Fibroblast of lung (primary cell): ENCODE data around the gene TSC22D2. TPM values are rescaled to one million over a fixed set of nuclear protein-coding genes. Genes with fewer than 3 reads are reported as not detected.
A peak's percentile ranks its signal among the peaks of the same experiment; 100 is the strongest.

Experiments
- DNase-seq, 2 donors: peaks; one replicate each; pipeline versions ENCODE4 v3.0.0 to v3.0.0-alpha.2; 2010; ENCODE audit warnings: low read depth in 2 of 2
- H2AFZ ChIP-seq: 2 replicates; pipeline ENCODE4 v1.5.1; 2012; ENCODE audit warnings: low read length, control low read depth, inconsistent platforms
- H3K27ac ChIP-seq: 2 replicates; pipeline ENCODE4 v1.5.1; 2011; ENCODE audit warnings: low read length, control low read depth; ENCODE audit not compliant: insufficient read depth
- H3K27me3 ChIP-seq: 2 replicates; pipeline ENCODE4 v1.5.1; 2011; ENCODE audit warnings: mild to moderate bottlenecking, low read length; ENCODE audit not compliant: control insufficient read depth, insufficient read depth
- H3K36me3 ChIP-seq: 2 replicates; pipeline ENCODE4 v1.5.1; 2011; ENCODE audit warnings: low read length; ENCODE audit not compliant: control insufficient read depth, insufficient read depth
- H3K4me1 ChIP-seq: 2 replicates; pipeline ENCODE4 v1.5.1; 2011; ENCODE audit warnings: low read length; ENCODE audit not compliant: control insufficient read depth, insufficient read depth; ENCODE audit errors: extremely low read depth
- H3K4me2 ChIP-seq: 2 replicates; pipeline ENCODE4 v1.5.1; 2011; ENCODE audit warnings: low read length, control low read depth; ENCODE audit not compliant: insufficient read depth; ENCODE audit errors: extremely low read depth
- H3K4me3 ChIP-seq, 4 experiments: fragments of 200-600 bp in 1 of 4; sonication (generic) in 1 of 4; replicated peaks in 1 of 4; 2 replicates each; pipeline ENCODE4 v1.5.1; 2011 to 2016; ENCODE audit warnings: low read length in 4 of 4, low read depth in 3 of 4, mild to moderate bottlenecking in 3 of 4, control low read depth in 2 of 4, inconsistent platforms in 1 of 4, mixed read lengths in 1 of 4; ENCODE audit not compliant: insufficient read depth in 1 of 4; ENCODE audit errors: control extremely low read depth in 1 of 4
- H3K79me2 ChIP-seq: 2 replicates; pipeline ENCODE4 v1.5.1; 2012; ENCODE audit warnings: mild to moderate bottlenecking, low read length, inconsistent platforms; ENCODE audit not compliant: control insufficient read depth, insufficient read depth
- H3K9ac ChIP-seq: 2 replicates; pipeline ENCODE4 v1.5.1; 2011; ENCODE audit warnings: mild to moderate bottlenecking, low read length, control low read depth; ENCODE audit not compliant: insufficient read depth
- H3K9me3 ChIP-seq: 2 replicates; pipeline ENCODE4 v1.5.1; 2012; ENCODE audit warnings: low read depth, low read length; ENCODE audit not compliant: control insufficient read depth, insufficient read depth
- H4K20me1 ChIP-seq: 2 replicates; pipeline ENCODE4 v1.5.1; 2011; ENCODE audit warnings: low read length; ENCODE audit not compliant: control insufficient read depth, insufficient read depth; ENCODE audit errors: extremely low read depth
- EZH2 ChIP-seq: IDR thresholded peaks from 2 replicates; pipeline ENCODE4 v1.5.1; 2012; ENCODE audit warnings: low read length, control low read depth, mild to moderate bottlenecking; ENCODE audit errors: missing control alignments
- polyA plus RNA-seq, 2 donors: library from polyadenylated mRNA; depleted of rRNA in 1 of 2; stranded (reverse) in 1 of 2; unstranded in 1 of 2; fragments of >200 nt; gene quantifications; 2 replicates each; pipeline ENCODE4 v1.2.1, GENCODE V29; 2011 to 2012; ENCODE audit warnings: missing spikeins in 1 of 2
- total RNA-seq: library from RNA; depleted of rRNA; stranded (reverse); fragments of >200 nt; gene quantifications from 2 replicates; pipeline ENCODE4 v1.2.1, GENCODE V29; 2014
- TF ChIP-seq, protein P1 (sequence below), 2 donors: IDR thresholded peaks in 1 of 2; conservative IDR thresholded peaks in 1 of 2; 1 replicate in 1 of 2; 2 replicates in 1 of 2; pipeline ENCODE4 v1.5.1; 2011 to 2012; ENCODE audit warnings: low read length in 2 of 2, control low read depth in 1 of 2, inconsistent platforms in 1 of 2, low read depth in 1 of 2, mild to moderate bottlenecking in 1 of 2

The TSC22D2 gene
- total and polyA plus RNA-seq, 2 donors (not counting 1 experiment from before 2014, with no cell fraction given): 23.6 to 29.3 TPM

DNA sequence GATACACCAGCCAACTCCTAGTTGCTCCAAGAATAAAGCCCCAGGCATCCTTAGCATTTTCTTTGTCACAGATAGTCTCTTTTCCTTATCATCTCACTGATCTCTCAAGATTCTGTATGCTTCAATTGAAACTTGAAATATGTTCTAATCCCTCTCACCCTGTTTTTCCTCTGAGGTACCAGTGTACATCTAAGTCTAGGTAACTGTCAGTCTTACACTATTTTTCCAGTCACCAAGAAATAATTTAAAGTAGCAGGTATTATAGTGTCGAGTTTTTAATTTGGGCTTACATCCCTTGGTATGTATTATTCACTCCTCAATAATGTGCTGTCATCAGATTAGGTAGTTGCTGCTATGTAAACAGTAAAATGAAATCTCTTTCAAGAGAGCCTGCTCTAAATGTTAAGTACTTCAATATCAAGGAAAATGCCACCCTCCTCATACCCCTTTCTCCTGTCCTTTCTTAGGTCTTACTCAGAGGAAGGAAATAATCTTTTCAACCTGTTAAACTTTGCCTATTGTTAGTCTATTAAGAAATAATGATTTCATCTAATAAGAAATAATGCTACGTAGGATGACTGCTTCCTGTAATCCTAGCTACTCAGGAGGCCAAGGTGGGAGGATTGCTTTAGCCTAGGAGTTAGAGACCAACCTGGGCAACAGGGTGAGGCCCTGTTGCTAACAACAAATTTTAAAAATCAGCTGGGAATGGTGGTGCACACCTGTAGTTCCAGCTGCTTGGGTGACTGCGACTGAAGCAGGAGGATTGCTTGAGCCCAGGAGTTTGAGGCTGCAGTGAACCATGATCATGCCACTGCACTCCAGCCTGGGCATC lies 39.8 kb downstream of the TSC22D2 start:
- TF ChIP-seq, protein P1, sequence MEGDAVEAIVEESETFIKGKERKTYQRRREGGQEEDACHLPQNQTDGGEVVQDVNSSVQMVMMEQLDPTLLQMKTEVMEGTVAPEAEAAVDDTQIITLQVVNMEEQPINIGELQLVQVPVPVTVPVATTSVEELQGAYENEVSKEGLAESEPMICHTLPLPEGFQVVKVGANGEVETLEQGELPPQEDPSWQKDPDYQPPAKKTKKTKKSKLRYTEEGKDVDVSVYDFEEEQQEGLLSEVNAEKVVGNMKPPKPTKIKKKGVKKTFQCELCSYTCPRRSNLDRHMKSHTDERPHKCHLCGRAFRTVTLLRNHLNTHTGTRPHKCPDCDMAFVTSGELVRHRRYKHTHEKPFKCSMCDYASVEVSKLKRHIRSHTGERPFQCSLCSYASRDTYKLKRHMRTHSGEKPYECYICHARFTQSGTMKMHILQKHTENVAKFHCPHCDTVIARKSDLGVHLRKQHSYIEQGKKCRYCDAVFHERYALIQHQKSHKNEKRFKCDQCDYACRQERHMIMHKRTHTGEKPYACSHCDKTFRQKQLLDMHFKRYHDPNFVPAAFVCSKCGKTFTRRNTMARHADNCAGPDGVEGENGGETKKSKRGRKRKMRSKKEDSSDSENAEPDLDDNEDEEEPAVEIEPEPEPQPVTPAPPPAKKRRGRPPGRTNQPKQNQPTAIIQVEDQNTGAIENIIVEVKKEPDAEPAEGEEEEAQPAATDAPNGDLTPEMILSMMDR (conservative IDR thresholded peaks at IDR 0.05 in 1 of 2, IDR thresholded peaks at IDR 0.05 in 1 of 2; ENCODE audit: low read depth in 1 of 2, low read length in 2 of 2): no peak
- no peak for TF ChIP-seq EZH2
- Histone ChIP-seq H2AFZ (no peak overlapping the region), H3K27ac (peak overlapping the region; percentile 0), H3K79me2 (peaks cover 87% of the 10 kb centered on the region), H4K20me1 (peaks cover 6% of the 10 kb centered on the region), H3K4me1 (peaks cover 14% of the 10 kb centered on the region), H3K9ac (no peak overlapping the region), H3K4me3 (no peak overlapping the region), H3K4me2 (peak overlapping the region; percentile 28), H3K36me3 (no peaks in the 10 kb centered on the region), H3K9me3 (no peaks in the 10 kb centered on the region), H3K27me3 (no peaks in the 10 kb centered on the region)
- DNase-seq: peak in 1 of 2 donors; percentile 75

DNA sequence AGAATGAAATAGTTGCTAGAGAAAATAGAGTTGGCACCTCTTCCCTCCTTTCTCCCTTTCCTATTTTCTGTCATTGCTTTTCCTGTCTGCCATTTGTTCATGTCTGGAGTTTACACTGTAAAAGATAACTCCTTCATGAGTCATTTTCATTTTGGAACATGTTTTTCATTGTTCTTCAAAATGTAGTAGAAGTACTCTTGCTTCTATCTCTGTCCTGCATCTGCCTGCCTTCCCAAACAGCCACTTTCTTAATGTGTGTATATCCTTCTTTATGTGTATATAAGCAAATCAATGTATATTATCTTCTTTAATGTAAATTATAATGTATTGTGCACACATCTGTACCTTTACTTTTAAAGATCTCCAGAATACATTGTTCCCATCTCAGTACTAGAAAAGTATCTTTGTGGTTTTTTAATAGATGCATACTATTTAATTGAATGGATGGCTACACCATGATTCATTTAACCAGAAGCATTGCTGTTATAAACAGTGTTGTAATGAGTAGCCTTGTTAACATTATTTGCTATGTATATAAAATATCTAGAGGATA lies 41.1 kb downstream of the TSC22D2 start:
- H4K20me1 ChIP-seq: peaks cover 3% of the 10 kb centered on the region
- H3K4me3 ChIP-seq: peak overlapping the region in 1 of 4 experiments; percentile 11
- H2AFZ ChIP-seq: no peak overlapping the region
- H3K79me2 ChIP-seq: peaks cover 89% of the 10 kb centered on the region
- H3K27me3 ChIP-seq: no peaks in the 10 kb centered on the region
- TF ChIP-seq EZH2: no peak
- TF ChIP-seq, protein P1 (conservative IDR thresholded peaks at IDR 0.05 in 1 of 2, IDR thresholded peaks at IDR 0.05 in 1 of 2; ENCODE audit: low read depth in 1 of 2, low read length in 2 of 2): no peak
- H3K4me1 ChIP-seq: peaks cover 14% of the 10 kb centered on the region
- H3K36me3 ChIP-seq: no peaks in the 10 kb centered on the region
- H3K27ac ChIP-seq: peak overlapping the region; percentile 36
- DNase-seq: peak; percentile 74 to 91
- no peaks in the 10 kb centered on the region for H3K9me3 ChIP-seq
- H3K4me2 ChIP-seq: peak overlapping the region; percentile 69
- no peak overlapping the region for H3K9ac ChIP-seq

DNA sequence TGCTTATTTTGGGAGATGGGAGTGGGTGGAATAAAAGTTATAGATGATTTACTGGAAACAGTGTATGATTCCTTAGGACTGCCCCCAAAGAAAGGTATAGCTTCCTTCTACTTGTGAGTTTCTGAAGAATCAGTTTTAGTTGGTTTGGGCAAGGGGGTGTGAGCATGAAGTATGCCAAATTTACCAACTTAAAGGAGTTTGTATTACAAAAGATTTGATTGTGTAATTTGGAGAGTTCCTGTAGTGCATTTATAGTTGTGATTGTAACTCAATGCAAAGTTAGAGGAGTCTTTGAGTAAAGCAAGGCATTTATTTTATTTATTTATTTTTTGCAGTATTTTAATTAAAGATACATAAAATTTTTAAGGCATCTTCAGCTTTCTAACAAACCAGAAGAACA lies 42.8 kb downstream of the TSC22D2 start:
- no peak for TF ChIP-seq EZH2
- TF ChIP-seq, protein P1 (conservative IDR thresholded peaks at IDR 0.05 in 1 of 2, IDR thresholded peaks at IDR 0.05 in 1 of 2; ENCODE audit: low read depth in 1 of 2, low read length in 2 of 2): no peak
- Histone ChIP-seq H3K27ac (no peak overlapping the region), H2AFZ (no peak overlapping the region), H3K9ac (no peak overlapping the region), H3K4me1 (peaks cover 16% of the 10 kb centered on the region), H3K27me3 (no peaks in the 10 kb centered on the region), H3K79me2 (peaks cover 91% of the 10 kb centered on the region), H3K9me3 (no peaks in the 10 kb centered on the region), H3K4me2 (no peak overlapping the region), H4K20me1 (peaks cover 3% of the 10 kb centered on the region), H3K4me3 (no peak overlapping the region), H3K36me3 (no peaks in the 10 kb centered on the region)
- DNase-seq: peak in 1 of 2 donors; percentile 29
